Dendritic cell treated with granulocyte-macrophage colony-stimulating factor and Interleukin-4, amounts not matched to agents 40 ng/mL and 50 ng/mL, for 4 days (primary cell): ENCODE data around the gene LIX1.
"Not testable (repeated sequence)": the region's sequence is repeated elsewhere in the genome, so short reads cannot be mapped to it uniquely, and the experiment has no call there.

Source experiments
- H3K27ac Mint-ChIP-seq: one replicate; pipeline ENCODE4 v1.8.0; 2022; ENCODE audit warnings: mild to moderate bottlenecking, mixed read lengths
- H3K27me3 Mint-ChIP-seq: one replicate; pipeline ENCODE4 v1.8.0; 2022; ENCODE audit warnings: mild to moderate bottlenecking, mixed read lengths
- H3K36me3 Mint-ChIP-seq: one replicate; pipeline ENCODE4 v1.8.0; 2022; ENCODE audit warnings: low read depth, mixed read lengths
- H3K4me1 Mint-ChIP-seq: one replicate; pipeline ENCODE4 v1.8.0; 2022; ENCODE audit warnings: low read depth, mixed read lengths
- H3K4me3 Mint-ChIP-seq: one replicate; pipeline ENCODE4 v1.8.0; 2022; ENCODE audit warnings: mild to moderate bottlenecking, moderate library complexity, mixed read lengths
- H3K9me3 Mint-ChIP-seq: one replicate; pipeline ENCODE4 v1.8.0; 2022; ENCODE audit warnings: mixed read lengths
- intact Hi-C: fragments of 100-400 bp; cut with micrococcal nuclease; formaldehyde crosslinking; loops from one replicate; pipeline ENCODE4 v1.15.0; 2022

LIX1 gene

DNA sequence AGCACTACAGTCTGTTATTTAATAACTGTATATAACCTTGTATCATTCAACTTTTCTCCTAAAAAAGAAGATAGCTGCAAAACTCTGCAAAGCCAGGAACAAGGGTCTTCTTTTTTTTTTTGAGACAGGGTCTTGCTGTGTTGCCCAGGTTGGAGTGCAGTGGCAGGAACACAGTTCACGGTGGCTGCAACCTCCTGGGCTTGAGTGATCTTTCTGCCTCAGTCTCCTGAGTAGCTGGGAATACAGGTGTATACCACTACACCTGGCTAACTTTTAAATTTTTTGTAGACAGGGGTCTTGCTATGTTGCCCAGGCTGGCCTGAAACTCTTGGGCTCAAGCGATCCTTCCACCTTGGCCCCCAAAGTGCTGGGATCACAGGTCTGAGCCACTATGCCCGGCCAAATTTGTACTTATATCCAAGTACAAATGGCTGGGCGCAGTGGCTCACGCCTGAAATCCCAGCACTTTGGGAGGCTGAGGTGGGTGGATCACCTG is 21.4 kb upstream of the LIX1 start:
- Mint-ChIP-seq H3K4me3 (no peak overlapping the region), H3K36me3 (peaks cover 49% of the 10 kb centered on the region)

DNA sequence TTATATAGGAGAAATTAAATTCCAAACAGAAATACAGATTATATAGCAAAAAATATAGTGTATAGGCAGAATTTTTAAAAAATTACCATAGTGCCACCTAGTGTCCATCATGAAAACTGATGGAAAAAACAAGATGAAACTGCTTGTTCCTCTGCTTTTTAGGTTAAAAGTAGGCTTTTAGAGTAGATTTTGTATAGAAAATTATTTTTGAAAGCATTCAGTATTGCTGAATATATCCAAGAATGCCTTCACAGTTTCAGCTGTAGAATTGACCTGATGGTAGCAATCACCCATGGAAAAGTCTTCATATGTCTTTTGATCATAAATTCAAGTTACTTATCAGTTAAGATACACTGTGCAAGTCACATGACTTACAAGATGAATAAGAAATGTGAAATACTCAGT is 21.0 kb upstream of the LIX1 start:
- Mint-ChIP-seq H3K4me1 (peaks cover 7% of the 10 kb centered on the region), H3K9me3 (peaks cover 10% of the 10 kb centered on the region), H3K27me3 (no peaks in the 10 kb centered on the region), H3K4me3 (no peak overlapping the region), H3K27ac (no peak overlapping the region), H3K36me3 (peaks cover 49% of the 10 kb centered on the region)
- intact Hi-C loops: loop anchor here (2.0 kb wide), 1 partner anchor 411 kb away; no protein-coding TSS in a partner anchor

More for the DNA sequence above, 21.4 kb upstream of the LIX1 start:
- intact Hi-C loops: loop anchor here (2.0 kb wide), 1 partner anchor 411 kb away; no protein-coding TSS in a partner anchor
- Mint-ChIP-seq H3K9me3 (peaks cover 6% of the 10 kb centered on the region), H3K27ac (no peak overlapping the region), H3K27me3 (no peaks in the 10 kb centered on the region), H3K4me1 (peaks cover 7% of the 10 kb centered on the region)

DNA sequence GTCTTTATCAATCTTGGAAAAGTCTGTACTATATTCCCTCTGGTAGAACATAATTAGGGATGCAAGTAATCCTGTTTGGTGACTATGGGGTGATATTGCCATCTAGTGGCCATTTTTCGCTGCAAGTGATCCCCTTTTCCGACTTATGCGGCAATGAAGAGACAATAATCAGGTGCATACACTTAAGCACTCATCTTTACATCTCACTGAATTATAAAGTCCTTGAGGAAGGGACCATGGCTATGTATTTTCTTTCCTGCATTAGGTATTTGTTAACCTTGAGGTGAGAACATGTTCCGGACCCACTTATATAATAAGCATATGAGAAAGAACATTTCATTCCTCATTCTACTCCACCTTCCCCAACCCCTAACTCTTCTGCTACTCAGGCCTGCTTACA is 19.6 kb upstream of the LIX1 start:
- Mint-ChIP-seq H3K4me3 (no peak overlapping the region), H3K27me3 (no peaks in the 10 kb centered on the region), H3K4me1 (no peaks in the 10 kb centered on the region), H3K27ac (no peak overlapping the region), H3K9me3 (peaks cover 23% of the 10 kb centered on the region), H3K36me3 (peaks cover 51% of the 10 kb centered on the region)
- intact Hi-C loops: loop anchor here (1.0 to 2.0 kb wide), 3 partner anchors 165 to 409 kb away; no protein-coding TSS in a partner anchor

DNA sequence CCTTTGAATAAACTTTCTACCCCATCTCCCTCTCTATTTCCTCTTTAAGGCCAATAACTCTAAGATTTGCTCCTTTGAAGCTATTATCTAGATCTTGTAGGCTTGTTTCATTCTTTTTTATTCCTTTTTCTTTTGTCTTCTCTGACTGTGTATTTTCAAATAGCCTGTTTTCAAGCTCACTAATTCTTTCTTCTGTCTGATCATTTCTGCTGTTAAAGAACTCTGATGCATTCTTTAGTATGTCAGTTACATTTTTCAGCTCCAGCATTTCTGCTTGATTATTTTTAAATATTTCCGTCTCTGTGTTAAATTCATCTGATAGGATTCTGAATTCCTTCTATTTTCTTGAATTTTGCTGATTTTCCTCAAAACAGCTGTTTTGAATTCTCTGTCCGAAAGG is 15.3 kb upstream of the LIX1 start:
- Mint-ChIP-seq H3K27me3 (no peaks in the 10 kb centered on the region), H3K9me3 (peaks cover 34% of the 10 kb centered on the region), H3K27ac (no peak overlapping the region), H3K36me3 (peaks cover 28% of the 10 kb centered on the region), H3K4me1 (no peaks in the 10 kb centered on the region), H3K4me3 (no peak overlapping the region)
- intact Hi-C loops: no loop called here

DNA sequence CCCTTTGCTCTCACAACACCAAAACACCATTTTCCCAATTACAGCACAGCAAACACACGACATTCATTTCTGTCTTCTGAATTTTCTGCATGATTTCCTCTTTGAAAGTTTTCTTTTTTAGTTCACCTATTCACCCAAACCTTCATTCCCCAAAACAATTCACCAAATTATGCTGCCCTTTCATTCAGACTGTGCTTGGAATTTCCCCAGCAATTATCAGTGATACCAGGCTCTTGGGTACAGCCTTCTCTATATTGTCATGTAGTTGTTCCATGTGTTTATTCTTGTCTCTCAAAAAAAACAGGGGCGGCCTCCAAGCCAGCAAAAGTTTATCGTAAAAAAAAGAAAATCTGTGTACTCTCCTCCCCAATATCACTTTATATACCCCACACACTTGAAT is 9.0 kb upstream of the LIX1 start:
- intact Hi-C loops: no loop called here
- Mint-ChIP-seq H3K4me1 (no peaks in the 10 kb centered on the region), H3K4me3 (no peak overlapping the region), H3K27me3 (no peaks in the 10 kb centered on the region), H3K9me3 (peaks cover 4% of the 10 kb centered on the region), H3K27ac (no peak overlapping the region), H3K36me3 (no peaks in the 10 kb centered on the region)

DNA sequence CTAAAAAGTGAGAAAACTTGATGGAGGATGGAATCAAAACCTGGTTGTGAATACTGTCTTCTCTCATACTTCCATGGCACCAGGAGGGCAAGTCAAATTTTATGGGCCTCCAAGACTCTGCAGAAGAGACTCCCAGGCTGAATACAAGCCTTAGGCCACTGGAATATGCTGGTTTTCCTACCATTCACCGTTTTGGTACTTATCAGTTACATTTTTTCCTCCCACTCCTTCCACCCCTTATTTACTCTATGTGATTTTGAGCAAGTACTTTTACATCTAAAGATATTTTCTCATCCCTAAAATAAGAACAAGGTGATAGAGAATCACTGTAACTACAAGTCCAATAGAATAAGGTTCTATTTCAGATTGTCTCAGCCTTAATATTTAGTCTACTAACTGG is 8.0 kb upstream of the LIX1 start:
- no peaks in the 10 kb centered on the region for H3K36me3 Mint-ChIP-seq
- no peaks in the 10 kb centered on the region for H3K9me3 Mint-ChIP-seq
- no peaks in the 10 kb centered on the region for H3K4me1 Mint-ChIP-seq
- intact Hi-C loops: no loop called here
- H3K4me3 Mint-ChIP-seq: no peak overlapping the region
- H3K27me3 Mint-ChIP-seq: no peaks in the 10 kb centered on the region
- no peak overlapping the region for H3K27ac Mint-ChIP-seq

DNA sequence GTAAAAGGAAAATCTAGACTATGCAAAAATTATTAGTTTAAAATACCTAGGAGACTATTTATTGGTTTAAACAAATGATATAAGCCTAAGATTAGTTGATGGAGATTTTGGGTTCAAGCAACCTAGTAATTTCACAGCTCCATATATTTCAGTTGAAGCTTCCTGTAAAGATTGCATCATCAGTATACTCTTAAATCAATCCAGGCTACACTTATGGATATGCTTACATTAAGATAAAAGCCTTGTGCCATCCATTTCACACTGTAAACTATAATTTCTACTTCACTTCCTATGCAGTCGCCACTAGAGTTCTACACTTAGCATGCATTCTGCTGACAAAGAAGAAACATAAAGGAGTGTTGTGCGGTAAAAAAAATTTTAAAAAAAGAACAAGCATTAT is 7.3 kb upstream of the LIX1 start:
- Mint-ChIP-seq H3K27me3 (no peaks in the 10 kb centered on the region), H3K9me3 (no peaks in the 10 kb centered on the region), H3K4me3 (no peak overlapping the region), H3K36me3 (no peaks in the 10 kb centered on the region), H3K27ac (no peak overlapping the region), H3K4me1 (no peaks in the 10 kb centered on the region)
- intact Hi-C loops: no loop called here

DNA sequence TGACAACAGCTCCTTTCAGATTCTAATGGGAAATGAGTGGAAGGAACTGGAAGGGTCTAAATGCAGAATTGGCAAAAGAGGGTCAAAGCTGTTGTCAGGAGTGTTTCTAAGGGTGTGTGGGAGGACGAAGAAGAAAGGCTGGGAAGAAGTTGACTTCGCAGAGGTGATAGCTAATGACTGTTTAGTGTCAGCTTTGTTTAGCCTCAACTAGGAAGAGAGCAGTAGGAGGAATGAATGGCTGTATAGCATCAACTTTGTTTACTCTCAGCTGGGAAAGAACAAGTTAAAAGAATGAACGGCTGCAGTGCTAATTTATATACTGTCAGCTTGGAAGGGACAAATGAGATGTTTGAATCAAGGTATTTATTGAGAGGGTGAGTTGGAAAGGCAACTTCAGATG is 5.9 kb upstream of the LIX1 start:
- Mint-ChIP-seq H3K4me3 (no peak overlapping the region), H3K4me1 (no peaks in the 10 kb centered on the region), H3K27me3 (no peaks in the 10 kb centered on the region), H3K36me3 (no peaks in the 10 kb centered on the region), H3K27ac (no peak overlapping the region), H3K9me3 (no peaks in the 10 kb centered on the region)
- intact Hi-C loops: no loop called here

DNA sequence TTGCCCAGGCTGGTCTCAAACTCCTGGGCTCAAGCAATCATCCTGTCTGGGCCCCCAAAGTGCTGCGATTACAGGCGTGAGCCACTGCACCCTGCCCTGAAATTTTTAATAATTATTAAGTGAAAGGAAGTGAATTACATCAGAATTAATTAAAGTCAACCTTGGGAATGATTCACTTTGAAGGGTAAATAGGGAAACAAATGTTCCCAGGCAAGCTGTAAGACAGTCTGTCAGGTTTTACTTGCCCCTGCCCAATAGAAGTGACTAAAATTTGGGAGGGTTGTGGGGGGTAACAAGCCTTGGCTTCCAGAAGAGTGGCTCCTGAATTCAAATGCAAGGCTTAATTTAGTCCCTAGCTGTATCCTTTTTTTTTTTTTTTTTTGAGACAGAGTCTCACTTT is 1.3 kb upstream of the LIX1 start:
- Mint-ChIP-seq H3K4me1 (no peaks in the 10 kb centered on the region), H3K9me3 (no peaks in the 10 kb centered on the region), H3K27me3 (no peaks in the 10 kb centered on the region), H3K4me3 (no peak overlapping the region), H3K27ac (no peak overlapping the region), H3K36me3 (no peaks in the 10 kb centered on the region)
- intact Hi-C loops: loop anchor here (5.0 kb wide), 2 partner anchors 146 to 276 kb away; no protein-coding TSS in a partner anchor

DNA sequence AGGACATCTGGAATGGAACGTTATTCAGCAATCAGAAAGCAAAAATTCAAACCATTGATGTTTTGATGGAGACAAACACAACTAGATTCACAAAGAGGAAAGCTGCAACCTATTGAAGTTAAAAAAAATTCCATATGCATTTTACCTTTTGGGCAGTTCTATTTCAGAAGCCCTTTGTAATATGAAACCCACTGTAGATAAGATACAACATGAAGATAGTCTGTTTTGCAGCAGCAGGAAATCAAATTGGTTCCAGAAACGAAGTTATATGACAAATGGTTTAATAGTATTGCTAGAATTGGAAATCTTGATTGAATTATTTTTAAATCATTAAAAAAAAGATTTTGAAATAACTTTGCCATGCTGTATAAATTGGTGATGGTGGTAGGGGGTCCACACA is 872 bp downstream of the LIX1 start:
- Mint-ChIP-seq H3K27me3 (no peaks in the 10 kb centered on the region), H3K36me3 (no peaks in the 10 kb centered on the region), H3K4me3 (no peak overlapping the region), H3K27ac (no peak overlapping the region), H3K4me1 (no peaks in the 10 kb centered on the region), H3K9me3 (no peaks in the 10 kb centered on the region)
- intact Hi-C loops: loop anchor here (5.0 kb wide), 2 partner anchors 144 to 274 kb away; no protein-coding TSS in a partner anchor

DNA sequence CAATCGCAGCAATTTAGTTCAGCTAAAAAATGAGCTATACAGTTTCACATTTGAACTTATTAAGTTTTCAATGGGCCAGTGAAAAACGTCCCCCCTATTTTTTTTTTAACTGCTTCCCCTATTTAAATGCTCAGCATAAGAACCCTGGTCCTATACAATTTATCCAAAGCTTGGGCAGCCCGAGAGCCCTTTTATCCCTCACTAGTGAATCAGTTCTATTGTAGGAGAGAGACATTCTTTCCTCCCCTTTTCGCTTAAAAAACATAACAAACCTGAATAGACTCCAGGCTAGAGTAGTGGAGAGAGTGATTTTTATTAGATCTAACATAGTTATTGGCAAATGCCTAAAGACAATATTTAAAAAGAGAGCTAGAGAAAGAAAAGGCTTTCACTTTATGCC is 1.4 kb downstream of the LIX1 start:
- intact Hi-C loops: loop anchor here (5.0 kb wide), 2 partner anchors 144 to 274 kb away; no protein-coding TSS in a partner anchor
- H3K4me1 Mint-ChIP-seq: no peaks in the 10 kb centered on the region
- H3K27me3 Mint-ChIP-seq: no peaks in the 10 kb centered on the region
- no peaks in the 10 kb centered on the region for H3K36me3 Mint-ChIP-seq
- no peak overlapping the region for H3K4me3 Mint-ChIP-seq
- no peak overlapping the region for H3K27ac Mint-ChIP-seq
- no peaks in the 10 kb centered on the region for H3K9me3 Mint-ChIP-seq

DNA sequence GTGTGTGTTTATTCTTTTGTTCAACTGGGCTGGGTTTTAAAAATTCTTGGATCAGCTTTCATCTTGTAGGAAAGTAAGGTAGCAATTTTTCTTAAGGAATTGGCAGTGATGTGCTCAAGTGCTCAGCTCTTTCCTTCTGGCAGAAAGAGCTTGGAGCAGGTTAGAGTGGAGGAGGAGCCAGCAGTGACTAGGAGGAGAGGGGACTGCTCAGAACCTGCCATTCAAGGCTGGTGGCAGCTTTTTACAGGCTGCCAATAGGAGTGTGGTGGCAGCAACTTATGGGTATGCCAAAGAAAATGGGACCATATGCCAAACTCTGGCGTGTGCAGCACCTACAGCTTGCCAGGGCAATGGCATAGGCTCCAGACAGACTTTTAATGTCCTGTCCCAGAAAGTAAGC is 2.2 kb downstream of the LIX1 start:
- not testable (repeated sequence) for H3K4me3 Mint-ChIP-seq, H3K9me3 Mint-ChIP-seq, H3K36me3 Mint-ChIP-seq, H3K27me3 Mint-ChIP-seq, H3K4me1 Mint-ChIP-seq, H3K27ac Mint-ChIP-seq
- intact Hi-C loops: loop anchor here (5.0 kb wide), 2 partner anchors 143 to 273 kb away; no protein-coding TSS in a partner anchor

DNA sequence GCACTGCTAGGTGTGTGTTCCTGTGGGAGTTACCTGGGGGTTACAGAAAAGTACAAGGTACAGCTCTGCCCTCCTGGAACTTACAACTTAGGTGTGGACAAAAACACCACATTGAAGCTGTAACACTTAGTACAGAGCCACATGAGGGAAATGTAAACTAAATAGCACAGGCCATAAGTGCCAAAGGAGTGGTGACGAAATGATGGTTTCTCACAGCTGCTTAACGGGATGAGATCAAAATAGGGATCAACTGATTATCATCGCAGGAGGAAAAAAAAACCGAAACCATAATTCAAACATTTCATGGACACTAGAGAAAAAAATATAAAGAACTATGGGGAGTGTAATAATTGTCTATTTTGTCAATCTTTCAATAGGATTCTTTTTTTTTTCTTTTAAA is 5.9 kb downstream of the LIX1 start:
- Mint-ChIP-seq H3K36me3 (no peaks in the 10 kb centered on the region), H3K9me3 (no peaks in the 10 kb centered on the region), H3K4me1 (peaks cover 13% of the 10 kb centered on the region), H3K27me3 (no peaks in the 10 kb centered on the region), H3K4me3 (no peak overlapping the region), H3K27ac (no peak overlapping the region)
- intact Hi-C loops: loop anchor here (10.0 kb wide), 1 partner anchor 92 kb away; no protein-coding TSS in a partner anchor

DNA sequence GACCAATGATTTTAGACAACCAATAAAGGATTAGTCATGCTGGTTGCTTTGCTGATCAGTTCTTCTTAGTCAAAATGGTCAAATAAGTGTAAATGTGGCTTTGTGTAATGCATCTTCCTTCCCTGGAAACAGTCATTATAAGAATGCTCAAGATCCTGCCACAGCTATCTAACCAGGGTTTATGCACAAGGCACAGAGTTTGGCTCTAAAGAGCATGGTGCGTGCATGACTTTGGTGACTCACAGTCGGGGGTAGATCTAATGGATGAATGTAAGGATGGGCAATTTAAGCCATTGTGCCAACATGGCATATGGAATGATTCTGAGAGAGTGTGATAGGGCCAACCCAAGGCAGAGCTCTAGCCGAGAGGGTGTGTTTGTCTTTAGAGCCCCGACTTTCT is 6.5 kb downstream of the LIX1 start:
- H3K4me1 Mint-ChIP-seq: peaks cover 18% of the 10 kb centered on the region

DNA sequence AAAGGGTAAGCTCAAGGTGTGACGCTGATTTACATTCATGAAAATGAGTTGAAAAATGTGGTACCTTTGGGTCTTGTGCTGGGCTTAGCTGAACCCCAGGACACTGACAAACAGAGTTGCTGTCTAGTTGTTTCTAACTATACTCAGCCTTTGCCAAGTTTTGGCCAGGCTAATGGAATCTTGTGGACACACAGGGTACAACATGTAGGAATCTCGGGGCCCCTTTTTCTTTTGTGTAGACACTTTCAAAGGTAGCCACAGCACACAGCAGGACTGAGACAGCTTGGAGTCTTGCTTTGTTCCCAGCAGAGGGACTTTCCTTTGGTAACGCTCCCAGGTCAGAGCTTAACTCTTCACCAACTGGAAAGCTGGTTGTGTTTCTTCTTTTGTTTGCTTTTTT is 7.8 kb downstream of the LIX1 start:
- Mint-ChIP-seq H3K27ac (no peak overlapping the region), H3K4me3 (no peak overlapping the region)

More for the DNA sequence above, 6.5 kb downstream of the LIX1 start:
- Mint-ChIP-seq H3K27ac (no peak overlapping the region), H3K27me3 (no peaks in the 10 kb centered on the region), H3K9me3 (no peaks in the 10 kb centered on the region), H3K4me3 (no peak overlapping the region), H3K36me3 (no peaks in the 10 kb centered on the region)
- intact Hi-C loops: loop anchor here (10.0 kb wide), 1 partner anchor 91 kb away; no protein-coding TSS in a partner anchor

More for the DNA sequence above, 7.8 kb downstream of the LIX1 start:
- Mint-ChIP-seq H3K4me1 (peaks cover 18% of the 10 kb centered on the region), H3K27me3 (no peaks in the 10 kb centered on the region), H3K36me3 (no peaks in the 10 kb centered on the region), H3K9me3 (no peaks in the 10 kb centered on the region)
- intact Hi-C loops: loop anchor here (10.0 kb wide), 1 partner anchor 90 kb away; no protein-coding TSS in a partner anchor
